NK-92 (cell line): Measurements from ENCODE around the gene SPNS1.
"Not testable (repeated sequence)": the region's sequence is repeated elsewhere in the genome, so short reads cannot be mapped to it uniquely, and the experiment has no call there.

Source experiments
- DNase-seq: peaks from one replicate; lab custom pipeline; 2025; ENCODE audit not compliant: unreplicated experiment; lab: John Stamatoyannopoulos, UW

SPNS1 gene

DNA sequence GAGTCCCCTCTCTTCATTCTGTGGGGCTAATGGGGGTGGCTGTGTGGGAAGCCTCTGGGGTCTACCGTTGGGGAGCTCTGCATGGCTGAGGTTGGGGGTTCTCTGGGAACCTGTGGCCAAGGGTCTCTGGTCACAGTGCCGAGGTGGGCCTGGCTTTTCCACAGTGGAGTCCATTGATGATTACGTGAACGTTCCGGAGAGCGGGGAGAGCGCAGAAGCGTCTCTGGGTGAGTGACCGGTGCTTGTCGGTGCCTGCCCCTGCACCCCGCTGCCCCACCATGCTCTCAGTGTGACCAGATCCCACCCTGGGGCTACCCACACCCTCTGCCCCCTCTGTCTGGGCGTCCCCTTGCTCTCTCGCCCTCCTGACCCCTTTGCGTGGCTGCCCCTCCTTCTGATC is 14.8 kb downstream of the SPNS1 start:
- DNase-seq: no peak

DNA sequence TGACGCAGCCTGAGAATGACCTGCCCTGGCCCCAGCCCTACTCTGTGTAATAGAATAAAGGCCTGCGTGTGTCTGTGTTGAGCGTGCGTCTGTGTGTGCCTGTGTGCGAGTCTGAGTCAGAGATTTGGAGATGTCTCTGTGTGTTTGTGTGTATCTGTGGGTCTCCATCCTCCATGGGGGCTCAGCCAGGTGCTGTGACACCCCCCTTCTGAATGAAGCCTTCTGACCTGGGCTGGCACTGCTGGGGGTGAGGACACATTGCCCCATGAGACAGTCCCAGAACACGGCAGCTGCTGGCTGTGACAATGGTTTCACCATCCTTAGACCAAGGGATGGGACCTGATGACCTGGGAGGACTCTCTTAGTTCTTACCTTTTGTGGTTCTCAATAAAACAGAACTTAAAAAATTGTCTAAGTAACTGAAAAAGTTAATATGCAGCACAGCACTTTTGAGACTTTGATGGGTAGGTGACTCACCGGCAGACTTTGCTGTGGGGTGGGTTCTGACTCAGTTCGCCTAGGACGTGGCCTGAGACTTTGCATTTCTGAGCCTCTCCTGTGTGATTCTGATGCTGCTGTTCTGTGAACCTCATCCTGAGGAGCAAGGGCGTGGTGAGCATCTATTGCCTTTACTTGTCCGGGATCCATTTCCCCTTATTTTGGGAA is 15.9 kb downstream of the SPNS1 start:
- no peak for DNase-seq

DNA sequence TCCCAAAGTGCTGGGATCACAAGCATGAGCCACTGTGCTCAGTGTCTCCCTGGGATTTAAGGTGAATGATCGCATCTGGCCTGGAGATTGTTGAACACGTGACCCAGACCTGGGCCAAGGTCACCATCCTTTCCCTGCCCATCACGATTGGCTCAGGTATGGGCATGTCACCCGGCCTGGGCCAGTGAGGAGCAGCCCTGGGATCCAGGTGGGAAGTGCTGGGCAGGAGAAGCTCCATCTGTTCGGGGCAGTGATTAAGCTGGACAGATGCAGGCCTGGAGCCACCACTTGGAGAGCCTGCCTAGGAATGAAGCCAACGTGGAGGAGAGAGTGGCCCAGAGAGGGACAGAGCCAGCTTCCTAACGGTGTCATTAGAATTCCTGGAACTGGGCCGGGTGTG is 17.1 kb downstream of the SPNS1 start:
- no peak for DNase-seq

DNA sequence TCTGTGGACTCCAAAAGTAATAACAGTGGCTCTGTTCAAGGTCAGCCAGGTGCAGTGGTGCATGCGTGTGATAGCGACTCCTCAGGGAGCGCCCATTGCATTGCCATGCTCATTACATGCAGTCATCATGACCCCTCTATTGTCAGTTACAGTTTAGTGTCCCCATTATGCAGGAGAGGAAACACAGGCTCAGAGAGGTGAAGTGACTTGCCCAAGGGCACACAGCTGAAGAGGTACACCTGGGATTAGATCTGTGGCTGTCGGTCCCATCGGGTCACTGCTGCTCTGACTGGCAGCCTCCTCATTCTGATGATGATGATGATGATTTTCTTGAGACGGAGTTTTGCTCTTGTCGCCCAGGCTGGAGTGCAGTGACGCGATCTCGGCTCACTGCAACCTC is 17.9 kb downstream of the SPNS1 start:
- DNase-seq: no peak

DNA sequence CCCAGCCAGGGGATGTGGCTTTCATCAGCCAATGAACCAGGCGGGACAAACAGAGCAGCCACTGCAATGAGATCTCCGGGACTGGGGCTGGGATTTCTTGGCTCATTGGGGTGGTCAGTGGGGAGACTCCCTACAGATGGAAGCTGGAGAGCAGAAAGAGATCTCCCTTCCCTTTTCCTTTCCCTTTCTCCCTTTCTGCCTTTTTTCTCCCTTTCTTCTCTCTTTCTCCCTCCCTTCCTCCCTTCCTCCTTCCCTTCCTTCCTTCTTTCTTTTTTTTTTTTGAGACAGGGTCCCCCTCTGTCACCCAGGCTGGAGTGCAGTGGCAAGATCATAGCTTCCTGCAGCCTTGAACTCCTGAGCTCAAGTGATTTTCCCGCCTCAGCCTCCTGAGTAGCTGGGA is 24.3 kb downstream of the SPNS1 start:
- DNase-seq: no peak

DNA sequence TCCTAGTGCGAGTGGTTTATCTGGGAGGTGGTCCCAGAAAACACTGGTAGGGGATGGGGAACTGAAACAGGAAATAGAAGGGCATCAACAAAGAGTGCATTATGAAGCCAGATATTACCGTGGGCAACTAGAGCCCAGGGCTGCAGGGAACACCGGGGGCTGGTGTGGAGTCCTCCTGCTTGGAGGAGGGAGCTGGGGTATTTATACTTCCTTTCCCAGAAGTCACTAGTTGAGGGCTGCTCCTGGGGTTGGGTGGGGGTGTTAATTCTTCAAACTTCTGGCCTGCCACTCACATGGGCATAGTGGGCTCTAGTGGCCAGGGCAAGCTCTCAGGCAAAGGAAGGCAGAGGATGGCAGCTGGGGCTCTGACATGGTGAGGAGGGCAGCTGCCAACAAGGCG is 25.0 kb downstream of the SPNS1 start:
- no peak for DNase-seq

DNA sequence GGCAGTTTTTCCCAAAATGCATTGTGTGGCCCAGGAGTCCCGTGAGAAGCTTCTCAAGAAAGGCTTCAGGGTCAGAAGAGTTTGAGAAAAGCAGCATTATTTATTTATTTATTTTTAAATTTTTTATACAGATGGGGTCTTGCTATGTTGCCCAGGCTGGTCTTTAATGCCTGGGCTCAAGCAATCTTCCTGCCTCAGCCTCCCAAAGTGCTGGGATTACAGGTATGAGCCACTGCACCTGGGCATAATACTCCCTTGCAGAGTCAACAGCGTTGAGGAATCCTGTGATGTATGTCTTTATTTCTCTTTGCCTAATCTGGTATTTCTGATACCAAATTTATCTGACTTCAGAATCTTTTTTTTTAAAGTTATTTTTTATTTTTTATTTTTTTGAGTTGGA is 25.4 kb downstream of the SPNS1 start:
- DNase-seq: no peak

DNA sequence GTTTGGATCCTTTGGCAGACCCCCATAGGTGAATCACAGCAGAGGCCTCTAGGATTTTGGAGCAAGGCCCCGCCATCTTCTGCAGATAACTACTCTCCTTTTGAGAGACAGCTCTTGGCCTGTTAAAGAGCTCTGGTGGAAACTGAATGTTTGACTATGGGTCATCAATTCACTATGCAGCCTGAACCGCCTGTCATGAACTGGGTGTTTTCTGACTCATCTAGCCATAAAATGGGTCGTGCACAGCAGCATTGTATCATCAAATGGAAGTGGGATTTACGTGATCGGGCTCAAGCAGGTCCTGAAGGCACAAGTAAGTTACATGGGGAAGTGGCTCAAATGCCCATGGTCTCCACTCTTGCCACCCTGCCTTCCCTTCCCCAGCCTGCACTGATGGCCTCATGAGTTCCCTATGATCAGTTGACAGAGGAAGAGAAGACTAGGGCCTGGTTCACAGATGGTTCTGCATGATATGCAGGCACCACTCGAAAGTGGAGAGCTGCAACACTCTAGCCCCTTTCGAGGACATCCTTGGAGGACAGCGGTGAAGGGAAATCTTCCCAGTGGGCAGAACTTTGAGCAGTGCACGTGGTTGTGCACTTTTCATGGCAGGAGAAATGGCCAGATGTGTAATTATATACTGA is 30.0 kb downstream of the SPNS1 start:
- not testable (repeated sequence) for DNase-seq

DNA sequence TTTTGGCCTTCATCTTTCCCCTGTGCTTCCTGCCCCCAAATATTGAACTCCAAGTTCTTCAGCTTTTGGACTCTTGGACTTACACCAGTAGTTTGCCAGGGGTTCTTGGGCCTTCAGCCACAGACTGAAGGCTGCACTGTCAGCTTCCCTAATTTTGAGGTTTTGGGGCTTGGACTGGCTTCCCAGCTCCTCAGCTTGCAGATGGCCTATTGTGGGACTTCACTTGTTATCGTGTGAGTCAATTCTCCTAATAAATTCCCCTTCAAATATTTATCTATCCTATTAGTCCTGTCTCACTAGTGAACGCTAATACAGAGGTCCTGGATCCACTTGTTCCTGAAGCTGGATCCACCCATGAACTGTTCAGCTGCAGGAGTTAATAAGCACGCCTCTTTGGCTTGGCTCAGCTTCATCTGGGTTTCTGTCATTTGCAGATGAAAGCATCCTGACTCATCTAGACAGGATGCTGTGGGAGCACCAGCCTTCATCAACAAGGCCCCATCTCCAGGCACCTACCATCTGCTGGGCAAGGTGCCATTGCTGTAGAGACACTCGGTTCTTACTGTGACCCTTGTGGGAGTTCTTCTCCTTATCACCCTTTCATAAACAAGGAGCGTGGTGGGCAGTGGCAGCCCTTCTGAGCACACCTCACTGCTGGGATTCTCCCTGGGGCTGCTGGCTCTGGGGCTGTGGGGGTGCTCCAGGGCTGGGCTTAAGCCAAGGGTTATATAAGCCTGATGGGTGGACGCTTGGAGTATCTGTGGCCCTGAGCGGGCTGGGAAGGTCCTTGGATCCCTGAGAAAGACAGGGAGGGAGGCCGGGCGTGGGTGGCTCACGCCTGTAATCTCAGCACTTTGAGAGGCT is 33.4 kb downstream of the SPNS1 start:
- DNase-seq: no peak

DNA sequence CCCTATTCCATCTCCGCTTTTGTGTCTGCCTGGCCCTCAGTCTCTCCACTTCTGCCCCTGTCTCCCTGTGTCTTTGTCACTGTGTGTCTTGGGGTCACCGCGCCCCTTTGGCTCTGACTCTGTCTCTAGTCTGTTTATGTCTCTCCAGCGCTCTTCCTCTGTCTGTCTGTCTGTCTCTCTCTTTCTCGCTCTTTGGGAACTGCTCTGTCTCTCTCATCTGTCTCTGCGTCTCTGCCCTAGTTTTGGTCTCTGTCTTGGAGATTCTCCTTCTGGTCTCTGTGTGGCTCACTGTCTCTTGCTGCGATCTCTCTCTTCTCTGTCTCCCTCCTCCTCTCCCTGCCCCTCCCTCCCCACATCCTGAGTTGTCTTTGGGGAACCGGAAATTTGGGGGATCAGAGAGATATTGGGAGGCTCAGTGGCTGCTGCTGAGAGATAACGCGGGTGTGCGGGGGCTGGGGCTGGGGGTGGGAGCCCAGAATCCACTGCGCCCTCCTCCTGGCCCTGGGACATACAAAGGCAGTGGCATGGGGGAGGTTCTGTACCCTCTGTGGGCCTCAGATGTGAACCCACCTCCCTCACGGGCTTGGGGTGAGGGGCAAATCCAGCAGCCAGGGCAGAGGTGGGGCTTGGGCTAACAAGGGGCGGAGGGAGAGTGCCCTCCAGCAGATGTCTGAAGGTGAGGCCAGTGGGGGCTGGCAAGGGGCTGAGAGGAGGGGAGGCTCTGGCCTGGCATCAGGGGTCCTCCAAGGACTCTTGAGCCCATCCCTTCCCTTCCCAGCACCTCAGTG is 34.7 kb downstream of the SPNS1 start:
- no peak for DNase-seq

DNA sequence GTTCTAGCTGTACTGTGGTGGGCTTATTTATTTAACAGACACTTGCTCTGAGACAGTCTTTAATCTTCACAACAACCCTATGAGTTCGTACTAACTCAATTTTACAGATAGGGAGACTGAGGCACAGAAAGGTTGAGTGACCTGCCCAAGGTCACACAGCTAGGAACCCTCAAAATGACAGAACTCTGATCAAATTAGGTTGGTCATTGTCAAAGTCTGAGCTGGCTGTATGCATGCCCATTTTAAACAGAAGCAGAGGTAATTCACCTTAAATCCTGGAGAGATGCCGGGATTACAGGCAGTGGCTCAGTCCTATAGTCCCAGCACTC is 35.2 kb downstream of the SPNS1 start:
- no peak for DNase-seq

DNA sequence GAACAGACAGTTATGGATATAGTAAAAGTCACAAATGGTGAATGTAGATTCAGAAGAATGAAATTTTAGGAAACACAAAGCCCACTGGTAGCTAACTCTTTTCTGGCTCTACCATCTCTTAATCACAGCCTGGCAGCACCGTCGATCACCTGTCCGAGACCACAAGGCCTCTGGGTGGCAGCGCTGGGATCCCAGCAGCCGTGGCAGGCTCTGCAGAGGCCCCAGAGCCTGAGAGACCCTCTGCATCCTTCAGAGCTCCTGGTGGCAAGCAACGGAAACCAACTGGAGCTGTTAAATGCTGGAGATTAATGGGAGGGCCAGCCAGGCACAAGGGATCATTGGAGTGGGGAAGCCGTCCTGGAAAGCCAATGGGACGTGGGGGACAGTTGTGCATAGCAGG is 36.5 kb downstream of the SPNS1 start:
- no peak for DNase-seq

DNA sequence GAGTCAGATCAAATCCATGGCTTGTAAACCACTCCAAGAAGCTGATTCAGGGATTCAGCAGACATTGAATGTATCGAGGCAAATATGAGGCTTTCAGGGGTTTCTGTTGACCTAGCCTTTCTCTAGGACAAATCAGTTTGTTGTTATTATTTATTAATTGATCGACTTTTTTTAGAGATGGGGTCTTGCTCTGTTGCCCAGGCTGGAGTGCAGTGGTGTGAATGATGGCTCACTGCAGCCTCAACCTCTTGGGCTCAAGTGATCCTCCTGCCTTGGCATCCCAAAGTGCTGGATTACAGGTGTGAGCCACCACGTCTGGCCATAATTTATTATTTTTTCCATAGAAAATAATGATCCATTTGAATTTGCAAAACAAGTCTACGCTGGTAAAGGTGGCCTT is 37.3 kb downstream of the SPNS1 start:
- DNase-seq: no peak

DNA sequence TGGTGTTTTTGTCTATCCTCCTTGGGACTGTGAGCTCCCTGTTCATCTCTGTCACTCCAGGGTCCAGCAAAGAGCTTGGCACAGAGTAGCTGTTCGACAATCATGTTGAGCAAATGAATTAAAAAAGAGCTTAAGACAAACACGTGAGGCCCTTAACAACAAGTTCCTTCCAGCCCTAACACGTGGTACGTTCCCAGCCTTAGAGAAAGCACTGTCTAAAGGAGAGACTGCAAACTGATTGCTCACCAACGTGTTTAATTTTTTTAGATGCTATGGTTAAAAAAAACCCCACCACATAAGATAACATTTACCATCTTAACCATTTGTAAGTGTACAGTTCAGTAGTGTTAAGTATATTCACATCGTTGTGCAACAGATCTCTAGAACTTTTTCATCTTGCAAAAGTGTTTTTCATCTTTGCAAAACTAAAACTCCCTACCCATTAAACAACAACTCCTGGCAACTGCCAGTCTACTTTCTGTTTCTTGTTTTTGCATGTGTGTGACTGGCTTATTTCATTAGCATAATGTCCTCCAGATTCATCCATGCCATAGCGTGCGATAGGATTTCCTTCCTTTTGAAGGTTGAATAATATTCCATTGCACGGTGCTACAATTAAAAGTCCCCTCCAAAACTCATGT is 38.5 kb downstream of the SPNS1 start:
- DNase-seq: no peak

DNA sequence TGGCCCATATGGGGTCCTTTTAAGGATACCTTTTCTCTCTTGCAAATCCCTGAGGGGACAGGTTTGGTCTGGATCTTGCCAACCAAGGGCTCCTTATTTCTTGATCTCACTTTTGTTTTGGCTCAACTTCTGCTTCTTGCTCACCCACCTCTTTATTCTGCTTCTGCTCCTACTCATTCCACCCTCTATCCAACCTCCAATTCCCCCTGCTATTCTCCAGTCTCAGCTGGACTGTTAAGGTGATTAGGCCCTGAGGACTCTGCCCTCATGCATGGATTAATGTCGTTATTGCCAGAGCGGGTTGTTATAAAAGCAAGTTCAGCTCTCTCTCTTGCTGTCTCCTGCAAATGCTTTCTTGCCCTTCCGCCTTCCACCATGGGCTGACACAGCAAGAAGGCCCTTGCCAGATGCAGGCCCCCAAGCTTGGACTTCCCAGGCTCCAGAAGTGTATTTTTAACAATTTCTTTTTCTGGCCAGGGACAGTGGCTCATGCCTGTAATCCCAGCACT is 40.0 kb downstream of the SPNS1 start:
- no peak for DNase-seq

DNA sequence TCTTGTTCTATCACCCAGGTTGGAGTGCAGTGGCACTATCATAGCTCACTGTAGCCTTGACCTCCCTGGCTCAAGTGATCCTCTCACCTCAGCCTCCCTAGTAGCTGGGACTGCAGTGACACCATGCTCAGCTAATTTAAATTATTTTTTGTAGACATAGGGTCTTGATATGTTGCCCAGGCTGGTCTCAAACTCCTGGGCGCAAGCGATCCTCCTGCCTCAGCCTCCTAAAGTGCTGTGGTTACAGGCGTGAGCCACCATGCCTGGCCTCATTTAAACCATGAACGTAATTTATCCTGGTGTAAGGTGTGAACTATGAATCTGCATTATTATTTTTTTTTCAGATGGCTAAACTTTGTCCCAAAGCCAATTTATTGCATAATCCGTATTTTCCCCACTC is 47.6 kb downstream of the SPNS1 start:
- no peak for DNase-seq

DNA sequence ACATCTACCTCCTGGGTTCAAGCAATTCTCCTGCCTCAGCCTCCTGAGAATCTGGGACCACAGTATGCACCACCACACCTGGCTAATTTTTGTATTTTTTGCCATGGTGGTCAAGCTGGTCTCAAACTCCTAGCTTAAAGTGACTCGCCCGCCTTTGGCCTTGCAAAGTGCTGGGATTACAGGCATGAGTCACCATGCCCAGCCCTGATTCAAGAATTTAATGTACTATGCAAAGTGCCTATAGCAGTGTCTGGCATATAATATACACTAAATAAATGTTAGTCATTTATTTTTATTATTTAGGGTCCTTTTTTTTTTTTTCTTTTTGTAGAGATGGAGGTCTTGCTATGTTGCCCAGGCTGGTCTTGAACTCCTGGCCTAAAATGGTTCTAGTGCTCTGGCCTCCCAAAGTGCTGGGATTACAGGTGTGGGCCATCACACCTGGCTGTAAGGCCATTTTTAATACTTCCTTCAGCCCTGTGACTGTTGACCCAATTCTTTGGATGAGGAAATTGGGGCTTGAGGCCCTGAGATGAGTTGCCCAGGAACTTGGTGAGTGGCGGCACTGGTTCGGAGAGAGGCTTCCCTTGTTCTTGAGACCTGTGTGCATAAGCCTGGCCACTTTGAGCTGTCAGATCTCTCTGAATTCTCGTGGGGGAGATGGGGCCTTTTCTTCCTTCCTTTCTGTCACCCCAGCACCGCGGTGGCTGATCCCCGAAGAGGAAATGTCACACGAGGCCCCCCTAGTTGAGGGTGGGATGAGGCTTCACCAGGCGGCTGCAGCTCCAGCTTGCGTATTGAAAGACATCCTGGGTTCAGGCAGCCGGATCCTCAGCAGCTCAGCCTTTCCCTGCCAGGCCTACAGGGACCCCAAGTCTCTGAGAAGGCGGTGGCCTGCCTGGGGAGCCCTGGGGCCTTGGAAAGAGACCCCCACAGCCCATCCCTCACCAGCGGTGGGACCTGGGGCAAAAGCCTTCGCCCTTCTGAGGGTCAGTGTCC is 49.0 kb downstream of the SPNS1 start:
- no peak for DNase-seq

DNA sequence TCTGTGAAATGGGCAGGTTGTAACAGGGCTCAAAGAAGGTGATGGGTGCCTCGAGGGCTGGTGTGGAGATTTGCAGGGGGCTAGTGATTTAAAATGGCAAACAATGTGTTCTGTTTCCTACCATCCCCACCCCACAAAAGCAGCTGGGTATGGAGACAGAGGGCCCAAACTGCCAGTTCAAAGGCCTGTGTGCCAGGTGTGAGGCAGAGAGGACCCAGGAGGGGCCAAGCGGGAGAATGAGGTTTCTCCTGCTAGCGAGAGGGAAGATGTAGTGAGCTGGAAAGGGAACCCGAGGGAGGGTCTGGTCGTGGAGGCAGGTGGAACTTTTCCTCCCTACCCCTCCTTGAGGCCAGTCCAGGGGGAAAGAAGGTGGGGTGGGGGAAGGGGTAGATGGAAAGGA is 49.7 kb downstream of the SPNS1 start:
- no peak for DNase-seq

DNA sequence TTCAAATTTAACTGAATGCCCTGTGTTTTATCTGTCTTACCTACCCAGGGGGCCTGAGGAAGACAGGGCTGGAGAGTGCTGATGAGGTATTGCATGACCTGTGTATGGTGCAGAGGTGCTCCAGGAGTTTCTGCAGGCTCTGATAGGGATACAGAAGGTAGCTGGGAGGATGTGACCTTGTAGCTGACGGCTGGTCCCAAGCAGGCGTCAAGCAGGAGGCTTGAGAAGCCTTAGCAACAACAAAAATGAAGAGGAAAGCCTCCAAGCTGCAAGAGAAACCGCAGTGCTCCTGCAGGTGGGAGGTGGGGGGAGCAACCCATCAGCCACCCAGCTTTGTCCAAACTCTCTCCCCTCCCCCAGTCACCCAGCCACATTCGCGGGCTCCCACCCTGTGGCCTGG is 50.6 kb downstream of the SPNS1 start:
- DNase-seq: no peak

DNA sequence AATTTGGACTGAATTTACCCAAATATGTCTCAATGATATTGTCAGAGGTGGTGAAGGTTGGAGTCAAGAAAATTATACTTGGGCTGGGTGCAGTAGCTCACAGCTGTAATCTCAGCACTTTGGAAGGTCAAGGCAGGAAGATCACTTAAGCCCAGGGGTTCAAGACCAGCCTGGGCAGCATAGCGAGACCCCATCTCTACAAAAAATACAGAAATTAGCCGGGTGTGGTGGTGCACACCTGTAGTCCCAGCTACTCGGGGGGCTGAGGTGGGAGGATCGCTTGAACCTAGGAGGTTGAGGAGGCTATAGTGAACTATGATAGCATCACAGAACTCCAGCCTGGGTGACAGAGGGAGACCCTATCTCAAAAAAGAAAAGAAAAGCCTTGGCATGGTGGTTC is 51.2 kb downstream of the SPNS1 start:
- DNase-seq: no peak
